GM18861 (cell line): ENCODE results near the gene KCND3.
"Not testable (repeated sequence)": the region's sequence is repeated elsewhere in the genome, so short reads cannot be mapped to it uniquely, and the experiment has no call there.

Experiments
- ATAC-seq: cut with Tn5 transposase; IDR thresholded peaks from one replicate; pipeline ENCODE4 v1.9.1; 2021; ENCODE audit not compliant: unreplicated experiment

KCND3 gene

GRCh38 chr1:111747282-111747734 is 242.2 kb downstream of the KCND3 start:
- no peak for ATAC-seq

DNA sequence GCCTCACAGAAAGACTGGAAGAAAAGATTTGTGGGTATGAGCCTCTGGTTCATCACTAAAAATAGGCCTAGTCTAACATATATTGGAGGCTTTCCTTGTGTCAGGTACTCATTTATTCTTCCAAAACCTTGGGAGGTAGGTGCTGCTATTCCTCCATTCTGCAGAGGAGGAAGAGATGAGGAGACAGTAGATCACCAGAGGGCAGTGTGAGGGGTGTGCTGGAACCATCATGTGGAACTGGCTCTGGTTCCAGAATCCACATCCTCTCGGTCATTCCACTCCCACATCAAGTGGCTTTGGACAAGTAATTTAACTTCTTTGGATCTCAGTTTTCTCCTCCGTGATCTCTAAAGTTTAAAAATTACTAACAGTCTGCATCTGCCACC is 242.9 kb downstream of the KCND3 start:
- ATAC-seq, result no peak

GRCh38 chr1:111745675-111746613 is 243.5 kb downstream of the KCND3 start:
- ATAC-seq, result no peak

DNA sequence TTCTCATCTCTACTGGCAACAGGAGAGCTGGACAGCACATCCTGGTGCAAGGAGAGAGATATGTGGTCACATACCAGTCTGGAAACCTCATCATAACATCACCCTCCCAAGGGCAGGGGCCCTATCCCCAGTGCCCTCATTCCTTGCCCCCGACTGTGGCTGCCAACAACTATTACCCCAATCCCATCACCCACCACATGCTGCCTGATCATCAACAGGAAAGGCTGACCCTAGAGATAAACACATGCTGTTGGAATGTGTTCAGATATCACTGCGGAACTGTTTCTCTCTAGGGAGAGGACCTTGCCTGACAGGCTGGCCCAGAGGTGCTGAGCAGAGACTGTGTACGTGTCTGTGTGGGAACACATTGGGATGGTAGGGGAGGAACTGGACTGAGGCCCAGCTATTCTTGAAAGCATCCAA is 245.8 kb downstream of the KCND3 start:
- ATAC-seq, result no peak

DNA sequence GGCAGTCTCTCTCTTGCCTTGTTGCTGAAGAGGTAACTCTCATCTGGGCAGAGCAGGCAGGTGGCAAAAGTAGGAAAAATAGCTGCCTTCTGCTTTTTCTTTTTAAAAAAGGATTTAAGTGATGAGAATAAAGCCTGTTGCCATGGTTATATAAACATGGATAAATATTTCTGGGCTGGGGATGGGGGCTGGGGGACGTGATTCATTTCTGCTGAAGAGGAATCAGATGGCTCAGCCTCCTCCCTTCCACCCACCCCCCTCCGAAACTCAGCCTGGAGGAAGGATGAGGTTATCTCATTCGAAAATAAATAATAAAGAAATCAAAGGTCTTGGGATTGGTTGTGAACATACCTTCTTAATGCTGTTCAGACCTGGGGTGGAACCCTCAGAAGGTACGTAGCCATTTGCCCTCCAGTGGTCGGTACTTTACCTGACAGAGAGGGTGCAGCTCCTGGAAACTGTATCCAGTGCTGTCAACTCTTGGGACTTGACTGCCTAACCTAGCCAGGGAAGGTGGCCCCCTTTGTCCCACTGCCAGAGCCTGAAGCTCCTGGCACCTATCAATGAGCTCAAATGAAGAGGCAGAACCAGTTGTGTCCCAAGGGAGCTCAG is 246.4 kb downstream of the KCND3 start:
- ATAC-seq, result no peak

GRCh38 chr1:111742292-111742691 is 247.2 kb downstream of the KCND3 start:
- ATAC-seq, result not testable (repeated sequence)

DNA sequence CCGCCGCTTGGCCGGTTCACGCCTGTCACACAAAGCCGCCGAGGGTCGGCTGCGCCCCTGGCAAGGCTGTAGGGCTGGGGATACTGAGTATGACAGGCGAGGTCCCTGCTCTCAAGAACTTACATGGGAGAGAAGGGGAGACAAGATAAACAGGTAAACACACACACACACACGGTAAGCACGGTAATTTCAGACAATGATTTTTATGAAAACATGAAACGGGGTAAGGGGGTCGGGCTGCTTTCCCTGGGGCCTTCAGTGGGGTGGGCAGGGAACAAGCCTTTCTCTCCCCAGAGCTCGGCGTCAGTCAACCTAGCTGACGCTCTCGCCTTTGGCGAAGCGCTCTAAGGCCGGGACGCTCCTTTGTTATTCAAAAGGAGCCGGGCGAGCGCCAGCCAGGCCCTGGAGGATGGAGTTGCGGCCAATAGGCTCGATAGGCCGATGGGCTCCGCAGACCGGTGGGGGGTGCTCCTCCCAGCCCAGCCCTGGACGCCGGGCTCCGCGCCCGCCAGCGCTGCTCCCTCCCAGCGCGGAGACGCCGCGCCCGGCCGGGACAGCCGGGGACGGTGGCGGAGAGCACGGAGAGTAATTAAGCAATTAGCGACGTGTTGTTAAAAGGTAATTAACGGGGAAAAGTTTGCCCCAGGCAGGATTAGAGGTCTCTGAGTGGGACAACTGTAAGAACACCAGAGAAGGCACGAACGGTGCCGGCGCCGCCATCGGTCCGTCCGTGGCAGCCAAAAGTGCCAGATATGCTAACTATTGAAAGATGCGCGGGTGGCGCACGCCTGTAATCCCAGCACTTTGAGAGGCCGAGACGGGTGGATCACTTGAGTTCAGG is 249.3 kb downstream of the KCND3 start:
- ATAC-seq, result no peak

GRCh38 chr1:111739194-111739924 is 250.1 kb downstream of the KCND3 start, which contains the start of gene INKA2:
TSS of gene INKA2 (minus strand) at chr1:111739395. CDS start at chr1:111739242, 153 bp downstream.
- ATAC-seq, result peak; percentile 74

DNA sequence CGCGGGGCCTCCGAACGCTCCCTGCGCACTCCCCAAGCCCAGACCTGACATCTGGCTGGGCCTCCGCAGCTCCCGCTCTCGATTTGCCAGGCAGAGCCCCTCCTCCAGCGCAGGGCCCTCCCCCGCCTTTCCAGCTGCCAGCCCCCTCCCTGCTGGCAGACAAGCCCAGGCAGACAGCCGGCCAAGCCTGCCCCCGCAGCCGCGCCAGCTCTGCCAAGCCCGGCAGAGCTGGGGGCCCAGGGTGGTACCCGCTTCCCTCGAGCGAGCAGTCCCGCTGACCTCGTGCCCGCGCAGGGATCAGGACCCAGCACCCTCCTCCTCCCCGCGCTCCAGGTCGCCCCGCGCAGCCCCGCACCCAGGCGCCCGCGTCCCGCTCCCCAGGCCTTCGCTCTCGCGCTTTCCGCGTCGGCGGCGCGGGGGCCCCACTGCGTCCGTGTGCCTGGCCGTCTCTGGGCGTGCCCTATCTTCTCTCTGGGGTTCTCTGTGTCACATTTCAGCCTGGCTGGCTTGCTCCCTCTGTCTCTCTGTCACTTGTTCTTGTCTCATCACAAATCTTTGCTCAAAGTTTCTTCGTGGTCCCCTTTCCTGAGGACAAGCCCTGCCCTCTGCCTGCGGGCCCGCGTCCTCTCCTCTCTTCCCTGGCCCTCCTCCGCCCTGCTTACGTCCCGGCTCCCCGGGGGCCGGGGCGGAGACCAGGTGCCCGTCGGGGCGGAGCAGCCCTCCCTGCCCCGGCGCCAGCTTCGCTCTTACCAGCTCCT is 250.9 kb downstream of the KCND3 start:
- ATAC-seq, result peak; percentile 36

DNA sequence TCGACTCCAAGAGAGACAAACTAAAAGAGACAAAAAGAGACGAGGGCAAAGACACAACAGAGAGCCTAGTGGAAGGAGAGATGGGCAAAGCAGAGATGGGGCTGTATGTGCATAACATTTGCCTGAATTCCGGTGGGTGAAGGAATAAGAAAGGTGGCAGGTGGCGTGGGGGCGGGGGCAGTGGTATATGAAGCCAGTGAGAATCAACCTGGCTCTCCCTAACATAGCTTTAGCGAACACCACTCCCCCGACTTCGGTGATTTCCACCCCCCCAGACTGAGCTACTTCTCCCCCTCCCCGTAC is 251.4 kb downstream of the KCND3 start:
- ATAC-seq, result no peak

GRCh38 chr1:111737216-111738132 is 252.0 kb downstream of the KCND3 start:
- no peak for ATAC-seq

DNA sequence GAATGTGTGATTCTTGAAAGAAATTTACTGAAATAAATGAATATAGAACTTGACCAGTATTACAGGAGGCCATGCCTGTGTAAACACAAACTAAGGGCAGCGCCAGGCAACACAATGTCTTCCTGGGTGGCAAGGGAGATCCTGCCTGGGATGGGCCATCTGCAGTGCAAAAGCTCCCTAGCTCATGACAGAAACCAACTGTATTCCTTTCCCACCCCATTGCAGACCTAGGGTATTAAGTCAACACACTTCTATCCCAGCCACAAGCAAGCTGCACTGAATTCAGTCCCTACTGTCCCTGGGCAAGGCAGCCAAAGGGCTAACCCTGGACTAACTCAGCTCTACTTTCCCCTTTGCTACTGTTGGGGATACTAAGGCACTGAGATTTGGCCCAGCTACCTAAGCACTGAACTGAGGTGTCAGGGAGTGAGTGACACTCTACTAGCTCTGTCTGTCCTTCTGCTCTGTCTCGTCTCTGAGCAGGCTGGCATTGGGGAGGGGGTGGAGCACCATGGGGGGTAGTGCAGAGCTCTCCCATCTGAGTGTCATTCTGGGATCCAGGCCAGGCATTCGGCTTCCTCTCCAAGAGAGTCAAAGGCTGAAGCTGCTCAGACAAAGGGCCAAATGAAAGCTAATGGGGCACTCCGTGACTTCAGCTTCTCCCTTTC is 252.8 kb downstream of the KCND3 start:
- no peak for ATAC-seq

GRCh38 chr1:111735858-111736544 is 253.5 kb downstream of the KCND3 start:
- no peak for ATAC-seq

DNA sequence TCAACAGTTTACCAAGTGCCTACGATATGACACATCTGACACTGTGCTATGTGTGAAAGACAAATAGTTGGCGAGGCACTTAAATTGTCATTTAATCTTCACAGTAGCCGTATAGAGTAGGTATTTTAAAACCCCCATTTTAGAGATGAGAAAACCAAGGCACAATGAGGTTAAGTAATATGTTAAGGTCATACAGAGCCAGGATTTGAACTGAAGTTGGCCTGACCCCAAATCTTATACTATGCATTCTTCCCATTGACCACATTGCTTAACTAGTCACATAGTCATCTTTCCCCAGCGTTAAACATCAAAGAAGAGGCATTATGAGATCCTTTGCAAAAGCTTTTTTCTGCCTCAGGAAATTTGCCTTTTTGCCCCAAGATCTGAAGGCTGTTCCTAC is 254.1 kb downstream of the KCND3 start:
- no peak for ATAC-seq

GRCh38 chr1:111734856-111735255 is 254.6 kb downstream of the KCND3 start:
- no peak for ATAC-seq

DNA sequence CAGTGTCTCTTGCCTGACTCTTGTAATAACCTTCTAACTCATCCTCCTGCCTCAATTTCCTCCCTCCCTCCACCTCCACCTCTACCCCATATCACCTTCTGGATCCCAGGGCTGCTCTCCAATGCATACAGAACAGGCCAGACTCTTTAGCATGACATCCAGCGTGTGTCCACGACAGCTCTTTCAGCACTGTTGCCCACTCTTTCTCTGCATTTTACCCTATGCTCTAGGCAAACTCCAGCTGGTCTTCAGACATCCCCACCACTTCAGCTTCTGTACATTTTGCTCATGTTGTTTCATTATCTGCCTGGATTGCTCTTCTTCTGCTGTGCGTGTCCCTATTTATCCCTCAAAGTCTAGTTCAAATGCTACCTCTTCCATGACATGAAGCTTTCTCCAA is 255.0 kb downstream of the KCND3 start:
- no peak for ATAC-seq

DNA sequence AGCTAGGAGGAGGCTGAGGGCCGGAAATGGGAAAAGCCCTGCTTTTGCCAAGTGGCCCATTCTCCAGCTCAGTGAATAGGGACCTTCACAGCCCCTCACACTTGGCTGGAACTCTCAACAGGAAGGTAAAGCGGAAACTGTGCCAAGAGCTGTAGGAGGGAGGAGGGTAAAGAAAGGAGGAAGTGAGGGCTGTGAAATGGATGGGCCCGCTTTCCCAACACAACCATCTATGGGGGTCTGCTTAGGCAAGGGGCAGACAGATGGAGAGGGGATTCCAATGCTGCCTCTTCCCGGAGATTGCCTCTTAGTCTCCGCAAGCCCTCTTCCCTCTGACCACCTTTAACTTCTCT is 255.5 kb downstream of the KCND3 start:
- ATAC-seq, result no peak
